Upper lobe of left lung (tissue), 6 donors: ENCODE measurements around the gene SATB1. TPM values are rescaled to one million over a fixed set of nuclear protein-coding genes. Genes with fewer than 3 reads are reported as not detected.

ENCODE experiments used
- ATAC-seq, 2 donors: fragments of 200-7000 bp; cut with Tn5 transposase; one replicate each; pipeline ENCODE4 v1.9.1; 2022; ENCODE audit warnings: mild to moderate bottlenecking in 2 of 2, moderate library complexity in 2 of 2; ENCODE audit not compliant: low FRiP score in 2 of 2
- DNase-seq, 2 donors: peaks; one replicate each; pipeline ENCODE4 v3.0.0-alpha.2; 2019 to 2020
- H3K27ac ChIP-seq, 4 donors: fragments of 200-600 bp; sonication (generic); one replicate each; pipeline ENCODE4 v1.5.1; 2016 to 2019
- H3K27me3 ChIP-seq, 4 donors: fragments of 200-600 bp; sonication (generic); one replicate each; pipeline ENCODE4 v1.5.1; 2017 to 2019
- H3K36me3 ChIP-seq, 4 donors: fragments of 200-600 bp; sonication (generic); one replicate each; pipeline ENCODE4 v1.5.1; 2016 to 2019
- H3K4me1 ChIP-seq, 4 donors: fragments of 200-600 bp; sonication (generic); one replicate each; pipeline ENCODE4 v1.5.1; 2018 to 2019
- H3K4me3 ChIP-seq, 4 donors: fragments of 200-600 bp; sonication (generic); one replicate each; pipeline ENCODE4 v1.5.1; 2017 to 2019; ENCODE audit warnings: mild to moderate bottlenecking in 2 of 4, moderate library complexity in 1 of 4
- H3K9me3 ChIP-seq, 4 donors: fragments of 200-600 bp; sonication (generic); one replicate each; pipeline ENCODE4 v1.5.1; 2018 to 2019
- EP300 ChIP-seq, 4 donors: sonication (generic); formaldehyde crosslinking; IDR thresholded peaks; one replicate each; pipeline ENCODE4 v1.5.1; 2017; ENCODE audit warnings: antibody characterized with exemption in 4 of 4, control low read depth in 2 of 4
- POLR2A ChIP-seq, 4 donors: fragments of 450-650 bp; IDR thresholded peaks; one replicate each; pipeline ENCODE4 v1.5.1; 2016 to 2017; ENCODE audit warnings: antibody characterized with exemption in 4 of 4, mild to moderate bottlenecking in 2 of 4
- POLR2AphosphoS5 ChIP-seq, 2 donors: sonication (generic); formaldehyde crosslinking; IDR thresholded peaks; one replicate each; pipeline ENCODE4 v1.5.1; 2017; ENCODE audit warnings: antibody characterized with exemption in 2 of 2
- WGBS, 2 donors: methylation state at CpG; one replicate each; pipeline ENCODE4 v1.1.5; 2017 to 2018; 5-methylcytosine and 5-hydroxymethylcytosine counted together
- total RNA-seq, 6 donors: library from RNA; depleted of rRNA in 4 of 6; stranded (reverse); fragments of >200 nt in 4 of 6; gene quantifications; one replicate each; pipeline versions ENCODE4 v1.1.0 to v1.2.1, GENCODE V29; 2016 to 2021
- TF ChIP-seq, protein P1 (sequence below), 6 experiments: fragments of 450-650 bp in 4 of 6; fragments of 200-600 bp in 2 of 6; sonication (generic) in 2 of 6; IDR thresholded peaks; one replicate each; pipeline ENCODE4 v1.5.1; 2016 to 2019; ENCODE audit warnings: antibody characterized with exemption in 6 of 6
- donor health status: DM: no; HTN: no; CAD: no; lungs with moderate emphysema.
- donor health status: DM: no; HTN: yes; CAD: no; lungs with severe emphysema.

The SATB1 gene
- total RNA-seq, 6 donors from 2014 or later, result 25.4 to 80.7 (median 45.0) TPM

DNA sequence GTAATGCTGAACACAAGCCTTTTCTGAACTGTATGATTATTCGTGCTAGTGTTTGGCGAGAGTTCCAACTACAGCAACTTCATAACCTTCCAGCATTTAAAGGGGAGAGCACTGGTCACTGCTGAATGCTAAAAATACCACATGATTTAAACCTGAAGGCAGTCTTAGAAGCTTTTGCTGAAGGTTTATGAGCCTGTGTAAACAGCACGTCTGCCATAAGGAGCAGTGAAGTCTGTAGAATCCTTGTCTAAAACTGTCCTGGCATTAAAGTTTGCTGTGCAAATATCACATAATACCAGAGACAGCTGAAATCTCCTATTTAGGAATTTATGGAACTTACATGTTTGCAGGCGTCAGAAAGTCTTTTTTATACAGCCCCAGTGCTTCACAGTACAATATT is 5.9 kb downstream of the SATB1 start:
- Histone ChIP-seq H3K9me3 (no peaks in the 10 kb centered on the region), H3K4me3 (no peak overlapping the region), H3K4me1 (peaks cover 5 to 11% (median 9%) of the 10 kb centered on the region in 4 donors), H3K27me3 (no peaks in the 10 kb centered on the region), H3K36me3 (peaks cover 0 to 34% (median 7%) of the 10 kb centered on the region in 4 donors), H3K27ac (no peak overlapping the region)
- 61 to 76% methylated on average over 4 of the region's 4 CpGs for WGBS, 2 donors
- DNase-seq (no peak), ATAC-seq (no peak)
- TF ChIP-seq, protein P1, sequence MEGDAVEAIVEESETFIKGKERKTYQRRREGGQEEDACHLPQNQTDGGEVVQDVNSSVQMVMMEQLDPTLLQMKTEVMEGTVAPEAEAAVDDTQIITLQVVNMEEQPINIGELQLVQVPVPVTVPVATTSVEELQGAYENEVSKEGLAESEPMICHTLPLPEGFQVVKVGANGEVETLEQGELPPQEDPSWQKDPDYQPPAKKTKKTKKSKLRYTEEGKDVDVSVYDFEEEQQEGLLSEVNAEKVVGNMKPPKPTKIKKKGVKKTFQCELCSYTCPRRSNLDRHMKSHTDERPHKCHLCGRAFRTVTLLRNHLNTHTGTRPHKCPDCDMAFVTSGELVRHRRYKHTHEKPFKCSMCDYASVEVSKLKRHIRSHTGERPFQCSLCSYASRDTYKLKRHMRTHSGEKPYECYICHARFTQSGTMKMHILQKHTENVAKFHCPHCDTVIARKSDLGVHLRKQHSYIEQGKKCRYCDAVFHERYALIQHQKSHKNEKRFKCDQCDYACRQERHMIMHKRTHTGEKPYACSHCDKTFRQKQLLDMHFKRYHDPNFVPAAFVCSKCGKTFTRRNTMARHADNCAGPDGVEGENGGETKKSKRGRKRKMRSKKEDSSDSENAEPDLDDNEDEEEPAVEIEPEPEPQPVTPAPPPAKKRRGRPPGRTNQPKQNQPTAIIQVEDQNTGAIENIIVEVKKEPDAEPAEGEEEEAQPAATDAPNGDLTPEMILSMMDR (IDR thresholded peaks at IDR 0.05), result no peak

DNA sequence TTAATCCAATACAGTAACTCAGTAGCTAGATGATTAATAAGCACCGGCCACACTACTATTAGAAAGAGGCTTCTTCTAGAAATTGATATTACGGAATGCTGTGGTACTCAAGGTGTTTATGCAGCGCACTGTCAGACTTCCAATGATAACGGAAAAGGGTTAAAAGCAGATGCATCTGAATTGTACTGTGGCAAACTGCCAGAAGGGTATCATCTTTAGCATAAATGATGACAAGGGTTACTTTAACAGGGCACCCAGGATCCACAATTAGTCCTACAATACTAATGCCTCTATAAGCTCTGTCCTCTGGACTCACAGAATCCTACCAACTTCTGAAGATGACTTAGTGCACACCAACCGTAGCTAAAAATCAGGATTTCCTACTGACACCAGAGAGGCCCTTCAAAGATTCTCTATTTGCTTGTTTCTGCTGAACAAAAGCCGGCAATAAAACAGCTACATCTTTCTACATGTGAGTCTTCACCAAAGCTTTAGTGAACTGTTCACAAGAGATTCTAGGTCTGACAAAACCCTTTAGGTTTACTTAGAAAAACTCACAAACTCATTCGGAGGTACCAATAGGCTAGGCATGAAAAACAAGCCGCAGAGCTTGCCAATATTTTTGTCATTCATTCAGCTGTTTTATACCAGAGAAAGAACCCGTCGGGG is 7.1 kb downstream of the SATB1 start:
- Histone ChIP-seq H3K4me3 (no peak overlapping the region), H3K27me3 (no peaks in the 10 kb centered on the region), H3K4me1 (peaks cover 4 to 9% (median 7%) of the 10 kb centered on the region in 4 donors), H3K36me3 (peaks cover 0 to 43% (median 7%) of the 10 kb centered on the region in 4 donors), H3K27ac (no peak overlapping the region), H3K9me3 (no peaks in the 10 kb centered on the region)
- TF ChIP-seq, protein P1 (IDR thresholded peaks at IDR 0.05), result no peak
- TF ChIP-seq POLR2AphosphoS5 (IDR thresholded peaks at IDR 0.05) (no peak), EP300 (IDR thresholded peaks at IDR 0.05) (no peak), POLR2A (IDR thresholded peaks at IDR 0.05) (no peak)
- DNase-seq, result no peak
- no peak for ATAC-seq
- WGBS, 2 donors, result 93 to 95% methylated on average over 10 of the region's 10 CpGs

DNA sequence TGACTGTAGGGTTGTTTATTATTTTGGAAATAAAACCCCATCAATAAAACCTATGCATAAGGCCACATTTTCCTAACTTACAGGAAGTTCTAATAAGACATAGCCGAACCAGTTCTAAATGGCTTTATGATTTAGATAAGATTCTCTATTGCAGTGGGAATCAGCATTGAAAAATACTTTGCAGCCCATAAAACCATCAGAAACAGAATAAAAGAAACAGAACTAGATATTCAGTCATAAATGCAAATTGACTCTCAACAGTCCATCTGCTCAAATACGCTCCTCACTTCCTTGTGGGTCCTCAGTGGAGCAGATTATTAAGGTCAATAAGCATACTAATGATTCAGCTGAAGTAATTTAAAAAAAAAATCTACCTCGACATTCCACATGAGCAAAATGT is 8.8 kb downstream of the SATB1 start:
- H3K9me3 ChIP-seq, result no peaks in the 10 kb centered on the region
- TF ChIP-seq POLR2AphosphoS5 (IDR thresholded peaks at IDR 0.05), result no peak
- TF ChIP-seq EP300 (IDR thresholded peaks at IDR 0.05), result no peak
- TF ChIP-seq, protein P1 (IDR thresholded peaks at IDR 0.05), result no peak
- no peak for TF ChIP-seq POLR2A (IDR thresholded peaks at IDR 0.05)
- H3K27ac ChIP-seq, result no peak overlapping the region
- H3K36me3 ChIP-seq, result peaks cover 0 to 45% (median 7%) of the 10 kb centered on the region in 4 donors
- 73 to 91% methylated on average over 3 of the region's 3 CpGs for WGBS, 2 donors
- no peaks in the 10 kb centered on the region for H3K27me3 ChIP-seq
- H3K4me3 ChIP-seq, result no peak overlapping the region
- H3K4me1 ChIP-seq, result no peaks in the 10 kb centered on the region
- no peak for ATAC-seq
- DNase-seq, result no peak

DNA sequence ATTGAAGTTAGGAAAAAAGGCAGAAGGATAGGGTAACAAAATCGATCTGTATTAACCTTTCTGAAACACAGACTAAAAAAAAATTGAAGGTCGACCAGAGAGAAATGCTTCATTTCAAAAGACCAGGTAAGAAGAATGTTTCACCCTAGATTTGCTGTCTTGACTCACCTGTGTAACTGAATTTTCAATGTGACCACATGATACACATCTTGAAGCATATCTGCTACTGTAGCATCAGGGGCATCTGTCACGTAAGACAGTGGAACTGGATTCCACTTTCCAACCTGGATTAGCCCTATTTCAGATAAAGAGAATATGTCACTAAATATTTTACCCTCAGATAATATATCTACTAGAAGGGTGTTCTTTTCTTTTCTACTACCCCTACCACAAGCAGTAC is 9.3 kb downstream of the SATB1 start:
- 90 to 94% methylated on average over 3 of the region's 3 CpGs for WGBS, 2 donors
- TF ChIP-seq, protein P1 (IDR thresholded peaks at IDR 0.05), result no peak
- TF ChIP-seq EP300 (IDR thresholded peaks at IDR 0.05) (no peak), POLR2A (IDR thresholded peaks at IDR 0.05) (no peak), POLR2AphosphoS5 (IDR thresholded peaks at IDR 0.05) (no peak)
- ATAC-seq (no peak), DNase-seq (no peak)
- Histone ChIP-seq H3K9me3 (no peaks in the 10 kb centered on the region), H3K36me3 (peaks cover 0 to 50% (median 7%) of the 10 kb centered on the region in 4 donors), H3K4me3 (no peak overlapping the region), H3K27ac (no peak overlapping the region), H3K27me3 (no peaks in the 10 kb centered on the region), H3K4me1 (no peaks in the 10 kb centered on the region)

DNA sequence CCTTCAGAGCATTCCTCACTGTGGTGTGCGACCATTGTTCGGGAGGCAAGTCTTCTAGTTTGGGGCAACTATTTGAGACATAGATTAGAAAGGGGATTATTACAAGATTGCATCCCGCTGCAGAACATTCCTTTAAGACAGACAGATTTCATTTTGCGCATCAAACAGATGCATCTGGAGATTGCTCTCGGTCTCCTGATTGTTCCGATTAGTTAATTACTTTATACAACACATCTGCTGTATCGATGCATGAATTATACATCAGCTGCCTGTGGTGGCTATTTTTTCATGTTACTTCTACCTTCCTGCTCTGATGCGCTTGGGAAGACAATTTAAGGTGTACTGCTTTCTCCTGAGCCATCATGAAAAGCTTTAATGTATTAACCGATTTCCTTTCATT is 10.0 kb downstream of the SATB1 start:
- Histone ChIP-seq H3K4me1 (no peaks in the 10 kb centered on the region), H3K27ac (no peak overlapping the region), H3K9me3 (no peaks in the 10 kb centered on the region), H3K4me3 (no peak overlapping the region), H3K27me3 (no peaks in the 10 kb centered on the region), H3K36me3 (peaks cover 0 to 47% (median 7%) of the 10 kb centered on the region in 4 donors)
- TF ChIP-seq POLR2AphosphoS5 (IDR thresholded peaks at IDR 0.05), result no peak
- no peak for ATAC-seq
- 94 to 98% methylated on average over 9 of the region's 9 CpGs for WGBS, 2 donors
- DNase-seq, result no peak
